GM12864 (cell line): ENCODE measurements around the gene NAV3.

Experiments
- DNase-seq: peaks from one replicate; pipeline ENCODE4 v3.0.0-alpha.2; 2011; ENCODE audit warnings: low read depth
- H3K4me3 ChIP-seq: 2 replicates; pipeline ENCODE4 v1.5.1; 2011; ENCODE audit warnings: mild to moderate bottlenecking, low read depth, low read length, control low read depth
- CTCF ChIP-seq: IDR thresholded peaks from 2 replicates; pipeline ENCODE4 v1.5.1; 2011; ENCODE audit warnings: low read depth, mild to moderate bottlenecking, moderate library complexity, low read length, control low read depth, inconsistent platforms; ENCODE audit errors: missing control alignments

NAV3 gene

GRCh38 chr12:77795699-77796098 is 35.0 kb upstream of the NAV3 start:
- TF ChIP-seq CTCF = no peak
- no peak for DNase-seq

GRCh38 chr12:77796775-77797174 is 33.9 kb upstream of the NAV3 start:
- DNase-seq = no peak
- TF ChIP-seq CTCF = no peak

More at GRCh38 chr12:77795699-77796098, 35.0 kb upstream of the NAV3 start:
- H3K4me3 ChIP-seq = no peak overlapping the region

GRCh38 chr12:77800501-77800900 is 30.2 kb upstream of the NAV3 start:
- no peak for DNase-seq
- TF ChIP-seq CTCF = no peak
- H3K4me3 ChIP-seq = no peak overlapping the region

More at GRCh38 chr12:77796775-77797174, 33.9 kb upstream of the NAV3 start:
- H3K4me3 ChIP-seq = no peak overlapping the region

- H3K4me3 ChIP-seq = no peak overlapping the region
- no peak for TF ChIP-seq CTCF
- no peak for DNase-seq
Measured at GRCh38 chr12:77808534-77808933, 22.2 kb upstream of the NAV3 start.

- no peak for TF ChIP-seq CTCF
- DNase-seq = no peak
Measured at GRCh38 chr12:77813558-77813957, 17.1 kb upstream of the NAV3 start.

GRCh38 chr12:77814386-77814785 is 16.3 kb upstream of the NAV3 start:
- no peak for DNase-seq
- TF ChIP-seq CTCF = no peak
- no peak overlapping the region for H3K4me3 ChIP-seq

More at GRCh38 chr12:77813558-77813957, 17.1 kb upstream of the NAV3 start:
- no peak overlapping the region for H3K4me3 ChIP-seq

GRCh38 chr12:77816196-77816595 is 14.5 kb upstream of the NAV3 start:
- no peak for DNase-seq
- TF ChIP-seq CTCF = no peak
- H3K4me3 ChIP-seq = no peak overlapping the region
